ENCODE measurements around the gene BRAF. TPM values are rescaled to one million over a fixed set of nuclear protein-coding genes. Genes with fewer than 3 reads are reported as not detected.
"Not testable (repeated sequence)": the region's sequence is repeated elsewhere in the genome, so short reads cannot be mapped to it uniquely, and the experiment has no call there.

The BRAF gene
- total RNA-seq, 1 donor from 2014 or later = 13.0 TPM

DNA sequence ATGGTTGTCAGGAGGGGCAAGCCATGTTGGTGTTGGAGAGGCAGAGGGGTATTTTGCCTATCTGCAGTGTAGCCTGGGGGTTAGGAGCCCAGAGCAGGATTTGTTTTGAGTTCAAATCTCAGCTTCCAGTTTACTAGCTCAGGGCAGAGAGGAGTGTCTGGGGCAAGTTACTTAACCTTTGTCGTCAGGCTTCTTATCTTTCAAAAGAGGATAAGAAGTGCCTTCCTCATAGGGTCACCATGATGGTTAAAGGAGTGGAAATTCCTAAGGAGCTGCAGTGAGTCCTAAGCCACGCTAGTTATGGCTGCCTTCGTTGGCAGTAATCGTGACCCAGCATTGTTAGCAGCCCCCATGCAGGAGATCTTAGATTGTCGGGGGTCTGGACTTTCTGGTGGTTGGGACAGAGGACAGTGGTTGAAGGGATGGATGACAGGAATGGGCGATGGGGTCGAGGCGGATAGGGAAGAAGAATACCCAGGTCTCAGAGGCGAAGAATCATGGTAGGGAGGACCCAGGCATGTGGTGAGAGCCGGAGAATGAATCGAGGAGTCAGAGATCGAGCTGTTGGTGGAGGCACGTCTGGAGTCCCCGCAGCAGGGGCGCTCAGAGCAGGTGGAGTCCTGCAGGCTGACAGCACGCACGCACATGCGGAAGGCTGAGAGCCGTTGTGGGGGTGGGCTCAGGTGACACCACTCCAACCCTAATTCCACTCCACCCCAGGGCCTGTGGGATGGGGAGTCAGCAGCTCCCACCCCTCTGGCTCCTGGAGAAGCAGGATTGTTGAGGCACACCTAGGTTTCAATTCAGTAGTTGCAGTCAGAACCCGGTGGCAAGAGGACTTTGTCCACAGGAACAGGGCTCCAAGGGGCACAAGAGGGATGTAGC, 240.4 kb downstream of the BRAF start:
- DNase-seq (ENCODE audit: low read depth in 2 of 2) = no peak

DNA sequence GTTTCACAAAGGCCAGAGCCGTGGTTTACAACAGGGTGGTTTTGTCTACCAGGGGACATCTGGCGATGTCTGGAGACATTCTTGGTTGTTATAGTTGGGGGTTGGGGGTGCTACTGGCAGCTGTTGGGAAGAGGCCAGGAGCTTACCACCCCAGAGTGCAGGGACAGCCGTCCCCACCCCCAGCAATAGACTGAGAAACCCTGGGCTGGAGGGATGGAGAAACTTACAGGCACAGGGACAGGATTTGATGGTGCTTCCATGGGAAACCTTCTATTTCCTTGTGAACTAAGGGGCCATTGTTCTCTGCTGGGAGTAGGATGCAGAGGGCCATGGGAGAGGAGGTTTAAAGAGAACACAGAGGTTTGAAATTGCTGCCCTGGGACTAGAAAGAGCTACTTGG, 241.1 kb downstream of the BRAF start:
- peak in 1 of 2 donors; percentile 52 for DNase-seq (ENCODE audit: low read depth in 2 of 2)

- no peak for DNase-seq (ENCODE audit: low read depth in 2 of 2)
These were observed 243.0 kb downstream of the BRAF start for GRCh38 chr7:140681766-140682165.

DNA sequence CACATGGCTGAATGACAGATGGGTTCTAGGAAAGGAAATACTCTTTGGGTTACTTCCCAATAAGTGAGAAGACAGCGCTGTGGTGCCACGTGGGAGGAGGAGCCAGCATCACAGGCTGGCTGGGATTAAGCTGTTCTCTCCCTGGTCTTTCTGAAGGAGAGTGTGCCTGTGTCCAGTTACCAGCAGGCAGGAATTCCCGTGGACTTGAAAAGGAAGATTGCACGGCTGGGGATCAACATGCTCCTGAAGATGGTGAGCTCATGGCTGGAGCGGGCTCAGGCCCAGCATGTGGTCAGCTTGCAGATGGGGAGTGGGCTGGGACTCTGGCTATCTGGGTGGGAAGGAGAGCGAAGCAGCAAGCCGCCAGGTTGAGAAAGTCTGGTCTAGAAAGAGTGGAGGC, 243.8 kb downstream of the BRAF start:
- no peak for DNase-seq (ENCODE audit: low read depth in 2 of 2)

DNA sequence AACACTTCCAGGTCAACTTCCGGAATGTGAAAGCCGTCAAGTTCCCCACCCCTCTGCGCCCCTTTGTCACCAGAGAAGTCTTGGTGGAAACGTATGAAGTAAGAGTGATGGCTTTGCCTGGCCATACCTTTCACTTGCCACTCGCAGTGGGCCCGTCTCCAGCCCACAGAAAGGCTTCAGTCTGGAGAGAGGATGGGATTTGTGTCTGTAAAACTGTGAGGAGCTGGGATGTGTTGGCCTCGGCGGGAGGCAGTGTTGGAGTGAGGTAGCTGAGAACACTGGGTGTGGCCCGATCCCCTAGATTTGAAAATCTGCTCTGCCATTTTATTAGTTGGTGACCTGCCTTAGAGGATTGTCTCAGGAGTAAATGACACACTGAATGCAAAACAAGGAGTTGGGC, 245.5 kb downstream of the BRAF start:
- DNase-seq (ENCODE audit: low read depth in 2 of 2) = no peak

- DNase-seq (ENCODE audit: low read depth in 2 of 2) = no peak
These were observed 246.0 kb downstream of the BRAF start for GRCh38 chr7:140678816-140679130.

- no peak for DNase-seq (ENCODE audit: low read depth in 2 of 2)
These were observed 246.5 kb downstream of the BRAF start for GRCh38 chr7:140678081-140678815.

DNA sequence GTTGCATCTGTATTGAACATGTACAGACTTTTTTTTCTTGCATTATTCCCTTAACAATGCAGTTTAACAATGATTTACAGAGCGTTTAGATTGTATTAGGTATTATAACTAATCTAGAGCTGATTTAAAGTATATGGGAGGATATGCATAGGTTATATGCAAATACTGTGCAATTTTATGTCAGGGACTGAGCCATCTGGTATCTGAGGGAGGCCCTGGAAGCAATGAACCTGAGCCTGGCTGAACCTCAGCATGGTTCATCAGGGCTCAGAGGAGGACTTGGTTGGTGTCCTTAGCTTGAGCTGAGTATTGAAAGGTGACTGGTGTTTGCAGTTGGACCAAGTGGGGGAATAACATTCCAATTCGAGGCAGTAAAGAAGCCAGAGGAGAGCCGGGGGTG, 247.2 kb downstream of the BRAF start:
- DNase-seq (ENCODE audit: low read depth in 2 of 2) = no peak

DNA sequence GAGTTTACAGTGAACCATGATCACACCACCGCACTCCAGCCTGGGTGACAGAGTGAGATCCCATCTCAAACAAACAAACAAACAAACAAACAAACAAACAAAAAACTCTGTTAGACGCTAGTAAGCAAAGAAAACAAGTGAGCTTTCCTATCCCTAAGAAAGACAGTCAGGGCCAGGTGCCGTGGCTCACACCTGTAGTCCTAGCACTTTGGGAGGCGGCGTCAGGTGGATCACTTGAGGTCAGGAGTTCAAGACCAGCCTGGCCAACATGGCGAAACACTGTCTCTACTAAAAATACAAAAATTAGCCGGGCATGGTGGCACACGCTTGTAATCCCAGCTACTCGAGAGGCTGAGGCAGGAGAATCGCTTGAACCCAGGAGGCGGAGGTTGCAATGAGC, 247.8 kb downstream of the BRAF start:
- DNase-seq (ENCODE audit: low read depth in 2 of 2) = not testable (repeated sequence)

DNA sequence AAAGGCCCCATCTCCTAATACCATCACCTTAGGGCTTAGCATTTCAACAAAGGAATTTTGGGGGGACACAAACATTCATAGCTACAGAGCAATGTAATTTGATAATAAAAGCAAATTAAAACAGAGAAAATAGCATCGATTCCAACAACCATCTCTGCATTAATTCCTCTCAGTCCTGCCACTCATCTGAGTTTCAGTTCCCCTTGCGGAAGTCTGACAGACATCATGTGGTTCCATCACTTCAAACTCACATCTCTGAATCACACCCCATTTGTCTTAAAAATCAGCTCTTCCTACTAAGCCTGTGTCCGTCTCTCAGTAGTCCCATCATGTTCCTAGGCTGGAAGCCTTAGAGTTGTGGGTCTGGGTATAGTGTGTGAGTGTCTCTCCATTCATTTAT, 248.4 kb downstream of the BRAF start:
- no peak for DNase-seq (ENCODE audit: low read depth in 2 of 2)

- DNase-seq (ENCODE audit: low read depth in 2 of 2) = no peak
These were observed 249.0 kb downstream of the BRAF start for GRCh38 chr7:140675726-140676125.

GRCh38 chr7:140674899-140675701, 249.6 kb downstream of the BRAF start:
- DNase-seq (ENCODE audit: low read depth in 2 of 2) = peak; percentile 46 to 66

DNA sequence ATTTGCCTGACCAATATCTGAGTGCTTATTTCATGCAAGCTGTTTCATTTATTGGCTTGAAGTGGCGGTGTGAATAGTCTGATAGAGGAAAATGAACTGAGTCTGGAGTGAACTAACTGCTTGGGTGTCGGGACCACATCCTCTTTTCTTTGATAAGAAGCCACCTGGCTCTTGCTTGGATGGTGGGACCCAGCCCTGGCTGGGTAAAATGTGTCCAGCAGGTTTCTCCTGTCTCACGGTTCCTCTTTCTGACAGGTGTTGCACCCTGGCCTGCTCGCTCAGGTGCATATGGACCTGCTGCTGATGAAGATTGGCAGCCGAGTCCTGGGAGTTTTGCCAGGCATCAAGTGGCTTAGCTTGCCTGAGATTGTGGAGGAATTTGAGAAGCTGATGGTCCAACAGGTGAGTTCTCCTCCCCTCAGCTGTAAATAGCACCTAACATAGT, 250.4 kb downstream of the BRAF start:
- DNase-seq (ENCODE audit: low read depth in 2 of 2) = no peak

GRCh38 chr7:140673774-140674155, 251.0 kb downstream of the BRAF start:
- no peak for DNase-seq (ENCODE audit: low read depth in 2 of 2)

DNA sequence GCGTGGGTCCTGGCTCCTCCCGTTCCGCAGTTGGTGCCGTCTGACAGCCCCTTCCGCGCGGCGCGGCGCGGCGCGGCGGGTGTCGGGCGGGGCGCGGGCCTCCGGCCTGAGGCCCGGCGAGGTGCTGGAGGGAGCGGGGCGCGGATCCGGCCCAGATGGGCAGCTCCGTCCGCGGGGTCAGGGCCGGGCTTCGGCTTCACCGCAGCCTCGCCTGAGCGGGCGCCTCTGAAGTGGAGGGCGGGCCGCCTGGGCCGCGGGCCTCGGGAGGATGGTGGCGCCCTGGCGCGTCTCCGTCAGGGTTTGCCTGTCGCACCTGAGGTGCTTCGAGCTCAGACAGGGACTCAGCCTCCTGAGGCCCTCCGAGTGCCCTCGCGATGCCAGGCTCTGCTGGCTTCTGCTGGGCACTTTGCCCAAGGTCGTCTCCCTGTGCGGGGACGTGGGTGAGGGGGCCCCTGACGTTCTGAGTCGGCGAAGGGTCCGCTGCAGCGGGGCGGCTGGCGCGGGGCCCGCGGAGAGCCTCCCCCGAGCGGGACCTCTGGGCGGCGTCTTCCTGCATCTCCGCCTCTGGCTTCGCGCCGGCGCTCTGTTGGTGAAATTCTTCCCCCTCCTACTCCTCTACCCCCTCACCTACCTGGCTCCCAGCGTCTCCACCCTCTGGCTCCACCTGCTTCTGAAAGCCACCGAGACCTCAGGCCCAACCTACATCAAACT, 251.5 kb downstream of the BRAF start:
- DNase-seq (ENCODE audit: low read depth in 2 of 2) = peak in 1 of 2 donors; percentile 26

DNA sequence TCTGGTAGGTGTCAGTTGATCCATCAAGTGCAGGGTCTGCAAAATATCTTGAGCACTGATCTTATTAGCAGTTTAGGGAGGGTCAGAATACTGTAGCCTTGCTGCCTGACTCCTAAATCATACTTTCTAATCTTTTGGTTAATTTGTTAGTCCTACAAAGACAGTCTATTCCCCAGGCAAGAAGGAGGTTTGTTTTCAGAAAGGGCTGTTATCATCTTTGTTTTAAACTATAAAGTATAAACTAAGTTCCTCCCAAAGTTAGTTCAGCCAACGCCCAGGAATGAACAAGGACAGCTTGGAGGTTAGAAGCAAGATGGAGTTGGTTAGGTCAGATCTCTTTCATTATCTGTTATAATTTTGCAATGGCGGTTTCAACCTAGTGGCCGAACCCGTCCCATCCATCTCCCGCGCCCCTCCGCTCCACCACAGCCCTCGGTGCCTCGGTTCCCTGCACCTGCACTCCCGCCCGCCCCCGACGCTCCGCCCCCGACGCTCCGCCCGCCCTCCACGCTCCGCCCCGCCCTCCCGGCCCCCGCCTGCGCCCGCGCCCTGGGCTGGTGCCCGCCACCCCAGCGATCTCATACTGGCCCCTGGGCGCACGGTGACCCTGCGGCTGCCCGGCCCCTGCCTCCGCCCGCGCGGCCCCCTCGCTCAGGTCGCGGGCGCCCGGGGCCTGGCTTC, 252.2 kb downstream of the BRAF start, which contains the start of gene ADCK2:
Gene ADCK2 (plus strand): TSS at position 564 of the 681 bp plus-strand sequence. CDS start 386 bp downstream, outside the sequence.
- peak in 1 of 2 donors; percentile 38 for DNase-seq (ENCODE audit: low read depth in 2 of 2)

GRCh38 chr7:140671966-140672365, 252.8 kb downstream of the BRAF start:
- DNase-seq (ENCODE audit: low read depth in 2 of 2) = no peak

GRCh38 chr7:140670343-140670935, 254.3 kb downstream of the BRAF start:
- DNase-seq (ENCODE audit: low read depth in 2 of 2) = no peak

DNA sequence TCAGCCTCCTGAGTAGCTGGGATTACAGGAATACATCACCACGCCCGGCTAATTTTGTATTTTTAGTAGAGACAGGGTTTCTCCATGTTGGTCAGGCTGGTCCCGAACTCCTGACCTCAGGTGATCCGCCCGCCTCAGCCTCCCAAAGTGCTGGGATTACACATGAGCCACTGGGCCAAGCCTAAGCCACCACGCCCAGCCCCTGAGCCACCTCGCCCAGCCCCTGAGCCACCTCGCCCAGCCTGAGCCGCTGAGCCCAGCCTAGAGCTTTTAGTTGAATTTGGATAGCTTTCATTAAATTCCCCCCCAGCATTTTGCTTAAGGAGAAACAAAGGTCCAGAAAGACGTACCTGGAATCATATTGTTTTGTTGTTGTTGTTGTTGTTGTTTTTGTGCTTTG, 254.9 kb downstream of the BRAF start:
- DNase-seq (ENCODE audit: low read depth in 2 of 2) = not testable (repeated sequence)

GRCh38 chr7:140669352-140669751, 255.4 kb downstream of the BRAF start:
- DNase-seq (ENCODE audit: low read depth in 2 of 2) = no peak
